Upper lobe of left lung (tissue), 4 donors: ENCODE results near the gene GIMAP5.

ENCODE experiments used
- EP300 ChIP-seq, 4 donors: sonication (generic); formaldehyde crosslinking; IDR thresholded peaks; one replicate each; pipeline ENCODE4 v1.5.1; 2017; ENCODE audit warnings: antibody characterized with exemption in 4 of 4, control low read depth in 2 of 4
- POLR2A ChIP-seq, 4 donors: fragments of 450-650 bp; IDR thresholded peaks; one replicate each; pipeline ENCODE4 v1.5.1; 2016 to 2017; ENCODE audit warnings: antibody characterized with exemption in 4 of 4, mild to moderate bottlenecking in 2 of 4
- POLR2AphosphoS5 ChIP-seq, 2 donors: sonication (generic); formaldehyde crosslinking; IDR thresholded peaks; one replicate each; pipeline ENCODE4 v1.5.1; 2017; ENCODE audit warnings: antibody characterized with exemption in 2 of 2
- TF ChIP-seq, protein P1 (sequence below), 6 experiments: fragments of 450-650 bp in 4 of 6; fragments of 200-600 bp in 2 of 6; sonication (generic) in 2 of 6; IDR thresholded peaks; one replicate each; pipeline ENCODE4 v1.5.1; 2016 to 2019; ENCODE audit warnings: antibody characterized with exemption in 6 of 6

- TF ChIP-seq POLR2A (IDR thresholded peaks at IDR 0.05) (no peak), POLR2AphosphoS5 (IDR thresholded peaks at IDR 0.05) (no peak), EP300 (IDR thresholded peaks at IDR 0.05) (no peak)
- TF ChIP-seq, protein P1, sequence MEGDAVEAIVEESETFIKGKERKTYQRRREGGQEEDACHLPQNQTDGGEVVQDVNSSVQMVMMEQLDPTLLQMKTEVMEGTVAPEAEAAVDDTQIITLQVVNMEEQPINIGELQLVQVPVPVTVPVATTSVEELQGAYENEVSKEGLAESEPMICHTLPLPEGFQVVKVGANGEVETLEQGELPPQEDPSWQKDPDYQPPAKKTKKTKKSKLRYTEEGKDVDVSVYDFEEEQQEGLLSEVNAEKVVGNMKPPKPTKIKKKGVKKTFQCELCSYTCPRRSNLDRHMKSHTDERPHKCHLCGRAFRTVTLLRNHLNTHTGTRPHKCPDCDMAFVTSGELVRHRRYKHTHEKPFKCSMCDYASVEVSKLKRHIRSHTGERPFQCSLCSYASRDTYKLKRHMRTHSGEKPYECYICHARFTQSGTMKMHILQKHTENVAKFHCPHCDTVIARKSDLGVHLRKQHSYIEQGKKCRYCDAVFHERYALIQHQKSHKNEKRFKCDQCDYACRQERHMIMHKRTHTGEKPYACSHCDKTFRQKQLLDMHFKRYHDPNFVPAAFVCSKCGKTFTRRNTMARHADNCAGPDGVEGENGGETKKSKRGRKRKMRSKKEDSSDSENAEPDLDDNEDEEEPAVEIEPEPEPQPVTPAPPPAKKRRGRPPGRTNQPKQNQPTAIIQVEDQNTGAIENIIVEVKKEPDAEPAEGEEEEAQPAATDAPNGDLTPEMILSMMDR (IDR thresholded peaks at IDR 0.05): no peak
Measured at GRCh38 chr7:150719960-150720891, 17.0 kb upstream of the GIMAP5 start.
